ENCODE measurements around the gene LYPD8. TPM values are rescaled to one million over a fixed set of nuclear protein-coding genes. Genes with fewer than 3 reads are reported as not detected.

LYPD8 gene
- total and polyA plus RNA-seq, 9 of the 15 experiments (the other 6 are each of a cell fraction or from before 2014, with no cell fraction given) = 0.50 to 2.1 (median 1.3) TPM

DNA sequence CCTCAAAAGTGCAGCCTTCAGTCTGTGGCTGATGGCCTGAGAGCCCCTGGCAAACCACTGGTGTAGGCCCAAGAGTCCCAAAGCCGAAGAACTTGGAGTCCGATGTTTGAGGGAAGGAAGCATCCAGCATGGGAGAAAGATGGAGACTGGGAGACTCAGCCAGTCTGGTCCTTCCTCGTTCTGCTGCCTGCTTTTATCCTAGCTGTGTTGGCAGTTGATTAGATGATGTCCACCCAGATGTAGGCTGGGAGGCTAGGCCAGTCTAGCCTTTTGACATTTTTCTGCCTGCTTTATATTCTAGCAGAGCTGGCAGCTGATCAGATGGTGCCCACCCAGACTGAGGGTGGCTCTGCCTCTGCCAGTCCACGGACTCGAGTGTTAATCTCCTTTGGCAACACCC lies 1.1 kb upstream of the LYPD8 start:
- ChIA-PET POLR2A (no interaction called here), CTCF (ENCODE audit: low intra/inter-chr PET ratio) (no interaction called here)
- H3K27me3 ChIP-seq (ENCODE audit: control insufficient read depth in 2 of 2, insufficient read depth in 2 of 2, low read length in 2 of 2) = no peaks in the 10 kb centered on the region
- peaks cover 3 to 12% of the 10 kb centered on the region in 2 experiments; a peak in 3 of 5 replicates for H3K4me1 ChIP-seq (replicated peaks in 1 of 2; ENCODE audit: control insufficient read depth in 2 of 2, insufficient read depth in 2 of 2, low read length in 2 of 2)
- intact Hi-C loops (cut with micrococcal nuclease) = loop anchor here (5.0 kb wide), 1 partner anchor 51 kb away; no protein-coding TSS in a partner anchor
- DNase-seq (ENCODE audit: extremely low read depth in 1 of 4, low spot score in 3 of 4) (no peak), ATAC-seq (no peak), FAIRE-seq (no peak)
- no peak overlapping the region for H3K27ac ChIP-seq (ENCODE audit: extremely low read depth, low read depth, low read length)
- BruUV-seq (replicated peaks) = no TSS peak
- TF ChIP-seq ARID2 (IDR thresholded peaks at IDR 0.05) (no peak), CHCHD3 (CRISPR knock-in tag; IDR thresholded peaks at IDR 0.05) (no peak), ZNF239 (CRISPR knock-in tag; IDR thresholded peaks at IDR 0.05) (no peak), XRCC4 (IDR thresholded peaks at IDR 0.05; ENCODE audit: extremely low read depth, insufficient read depth, insufficient read length) (no peak), ILF3 (IDR thresholded peaks at IDR 0.05; ENCODE audit: borderline replicate concordance) (no peak)
- TF ChIP-seq, protein P1, sequence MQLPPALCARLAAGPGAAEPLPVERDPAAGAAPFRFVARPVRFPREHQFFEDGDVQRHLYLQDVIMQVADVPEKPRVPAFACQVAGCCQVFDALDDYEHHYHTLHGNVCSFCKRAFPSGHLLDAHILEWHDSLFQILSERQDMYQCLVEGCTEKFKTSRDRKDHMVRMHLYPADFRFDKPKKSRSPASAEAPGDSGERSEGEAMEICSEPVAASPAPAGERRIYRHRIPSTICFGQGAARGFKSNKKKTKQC (CRISPR knock-in tag; IDR thresholded peaks at IDR 0.05) = no peak
- in situ Hi-C loops (cut with MboI) = no loop called here
- 10% methylated on average over 5 of the region's 5 CpGs for WGBS (ENCODE audit: insufficient coverage, low coverage, missing lambda C conversion rate)
- H2AFZ ChIP-seq (ENCODE audit: low read depth, low read length) = no peak overlapping the region
- H3K79me2 ChIP-seq (ENCODE audit: control insufficient read depth, insufficient read depth, low read length) = no peaks in the 10 kb centered on the region
- no peak overlapping the region for H3K4me3 ChIP-seq
- no peak overlapping the region for H3K4me2 ChIP-seq (ENCODE audit: insufficient read depth, low read length)
- peaks cover 2% of the 10 kb centered on the region; the same call in 1 of the 2 replicates for H3K9me3 ChIP-seq (replicated peaks; ENCODE audit: control insufficient read depth, insufficient read depth, low read depth, low read length)
- no peaks in the 10 kb centered on the region for H3K9me1 ChIP-seq (ENCODE audit: control insufficient read depth, insufficient read depth, low read length)
- no peaks in the 10 kb centered on the region for H4K20me1 ChIP-seq (replicated peaks; ENCODE audit: control insufficient read depth, insufficient read depth, low read length)
- no peak overlapping the region for H3K9ac ChIP-seq (ENCODE audit: insufficient read depth in 1 of 2, low read depth in 2 of 2, low read length in 2 of 2)
- H3K36me3 ChIP-seq (ENCODE audit: control insufficient read depth, insufficient read depth, low read length) = no peaks in the 10 kb centered on the region

- BruUV-seq (replicated peaks) = no TSS peak
- no peak for DNase-seq (ENCODE audit: extremely low read depth in 1 of 4, low spot score in 3 of 4)
- no peak overlapping the region for H3K27ac ChIP-seq (ENCODE audit: extremely low read depth, low read depth, low read length)
- POLR2A ChIA-PET = no interaction called here
- ATAC-seq = no peak
- no peak overlapping the region for H2AFZ ChIP-seq (ENCODE audit: low read depth, low read length)
- H3K4me2 ChIP-seq (ENCODE audit: insufficient read depth, low read length) = no peak overlapping the region
- H3K79me2 ChIP-seq (ENCODE audit: control insufficient read depth, insufficient read depth, low read length) = no peaks in the 10 kb centered on the region
- intact Hi-C loops (cut with micrococcal nuclease) (loop anchor here (5.0 kb wide), 1 partner anchor 51 kb away; no protein-coding TSS in a partner anchor), in situ Hi-C loops (cut with MboI) (no loop called here)
- CTCF ChIA-PET (ENCODE audit: low intra/inter-chr PET ratio) = no interaction called here
- H3K4me3 ChIP-seq = no peak overlapping the region
- no peak for FAIRE-seq
- no peaks in the 10 kb centered on the region for H3K27me3 ChIP-seq (ENCODE audit: control insufficient read depth in 2 of 2, insufficient read depth in 2 of 2, low read length in 2 of 2)
- peaks cover 2% of the 10 kb centered on the region; the same call in 1 of the 2 replicates for H3K9me3 ChIP-seq (replicated peaks; ENCODE audit: control insufficient read depth, insufficient read depth, low read depth, low read length)
- H3K4me1 ChIP-seq (replicated peaks in 1 of 2; ENCODE audit: control insufficient read depth in 2 of 2, insufficient read depth in 2 of 2, low read length in 2 of 2) = peaks cover 3 to 13% of the 10 kb centered on the region in 2 experiments; a peak in 3 of 5 replicates
- H4K20me1 ChIP-seq (replicated peaks; ENCODE audit: control insufficient read depth, insufficient read depth, low read length) = no peaks in the 10 kb centered on the region
- WGBS (ENCODE audit: insufficient coverage, low coverage, missing lambda C conversion rate) = 4% methylated on average over 4 of the region's 4 CpGs
- H3K9ac ChIP-seq (ENCODE audit: insufficient read depth in 1 of 2, low read depth in 2 of 2, low read length in 2 of 2) = no peak overlapping the region
- TF ChIP-seq CSDE1 (IDR thresholded peaks at IDR 0.05) = no peak
- TF ChIP-seq MED1 (CRISPR knock-in tag; IDR thresholded peaks at IDR 0.05; ENCODE audit: borderline replicate concordance) = no peak
- TF ChIP-seq ETV6 (IDR thresholded peaks at IDR 0.05; ENCODE audit: borderline replicate concordance in 1 of 2, low read depth in 2 of 2, low read length in 1 of 2) = no peak
- TF ChIP-seq ETV6 (CRISPR knock-in tag; IDR thresholded peaks at IDR 0.05; ENCODE audit: borderline replicate concordance) = no peak
- no peak for TF ChIP-seq HDAC3 (IDR thresholded peaks at IDR 0.05; ENCODE audit: borderline replicate concordance, partially characterized antibody)
- no peak for TF ChIP-seq ZZZ3 (IDR thresholded peaks at IDR 0.05)
- TF ChIP-seq, protein P2, sequence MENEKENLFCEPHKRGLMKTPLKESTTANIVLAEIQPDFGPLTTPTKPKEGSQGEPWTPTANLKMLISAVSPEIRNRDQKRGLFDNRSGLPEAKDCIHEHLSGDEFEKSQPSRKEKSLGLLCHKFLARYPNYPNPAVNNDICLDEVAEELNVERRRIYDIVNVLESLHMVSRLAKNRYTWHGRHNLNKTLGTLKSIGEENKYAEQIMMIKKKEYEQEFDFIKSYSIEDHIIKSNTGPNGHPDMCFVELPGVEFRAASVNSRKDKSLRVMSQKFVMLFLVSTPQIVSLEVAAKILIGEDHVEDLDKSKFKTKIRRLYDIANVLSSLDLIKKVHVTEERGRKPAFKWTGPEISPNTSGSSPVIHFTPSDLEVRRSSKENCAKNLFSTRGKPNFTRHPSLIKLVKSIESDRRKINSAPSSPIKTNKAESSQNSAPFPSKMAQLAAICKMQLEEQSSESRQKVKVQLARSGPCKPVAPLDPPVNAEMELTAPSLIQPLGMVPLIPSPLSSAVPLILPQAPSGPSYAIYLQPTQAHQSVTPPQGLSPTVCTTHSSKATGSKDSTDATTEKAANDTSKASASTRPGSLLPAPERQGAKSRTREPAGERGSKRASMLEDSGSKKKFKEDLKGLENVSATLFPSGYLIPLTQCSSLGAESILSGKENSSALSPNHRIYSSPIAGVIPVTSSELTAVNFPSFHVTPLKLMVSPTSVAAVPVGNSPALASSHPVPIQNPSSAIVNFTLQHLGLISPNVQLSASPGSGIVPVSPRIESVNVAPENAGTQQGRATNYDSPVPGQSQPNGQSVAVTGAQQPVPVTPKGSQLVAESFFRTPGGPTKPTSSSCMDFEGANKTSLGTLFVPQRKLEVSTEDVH (IDR thresholded peaks at IDR 0.05; ENCODE audit: low read depth, partially characterized antibody) = no peak
- no peaks in the 10 kb centered on the region for H3K9me1 ChIP-seq (ENCODE audit: control insufficient read depth, insufficient read depth, low read length)
- no peaks in the 10 kb centered on the region for H3K36me3 ChIP-seq (ENCODE audit: control insufficient read depth, insufficient read depth, low read length)
These were observed 592 bp upstream of the LYPD8 start for GRCh38 chr1:248756151-248756550.

All from K562 (cell line).